HUES64 (cell line): Measurements from ENCODE around the gene HSPBP1.

Experiments used
- H3K27ac ChIP-seq: 2 replicates; pipeline ENCODE4 v1.7.0; 2013; ENCODE audit warnings: low read depth, low read length, inconsistent platforms
- H3K27me3 ChIP-seq: 2 replicates; pipeline ENCODE4 v1.6.1; 2013; ENCODE audit warnings: mild to moderate bottlenecking, low read length; ENCODE audit not compliant: insufficient read depth
- H3K36me3 ChIP-seq: 2 replicates; pipeline ENCODE4 v1.6.1; 2013; ENCODE audit warnings: mild to moderate bottlenecking, low read length; ENCODE audit not compliant: insufficient read depth
- H3K4me1 ChIP-seq: 2 replicates; pipeline ENCODE4 v1.6.1; 2013; ENCODE audit warnings: mild to moderate bottlenecking, low read length, moderate library complexity; ENCODE audit not compliant: insufficient read depth
- H3K4me3 ChIP-seq: 2 replicates; pipeline ENCODE4 v1.5.1; 2013; ENCODE audit warnings: mild to moderate bottlenecking, low read length, moderate library complexity
- H3K9ac ChIP-seq: 2 replicates; pipeline ENCODE4 v1.6.1; 2013; ENCODE audit warnings: mild to moderate bottlenecking, low read depth, low read length
- H3K9me3 ChIP-seq: 2 replicates; pipeline ENCODE4 v1.6.1; 2013; ENCODE audit warnings: low read depth, low read length; ENCODE audit not compliant: insufficient read depth
- WGBS: fragments of 150-250, 120-280 bp; methylation state at CpG from one replicate; pipeline ENCODE4 v1.1.7; 2013; ENCODE audit warnings: missing lambda C conversion rate; 5-methylcytosine and 5-hydroxymethylcytosine counted together

Gene HSPBP1

GRCh38 chr19:55270172-55270942, 9.6 kb downstream of the HSPBP1 start:
- H3K9ac ChIP-seq, result no peak overlapping the region
- H3K9me3 ChIP-seq, result peaks cover 5% of the 10 kb centered on the region; the same call in 1 of the 2 replicates
- H3K27me3 ChIP-seq, result no peaks in the 10 kb centered on the region
- WGBS, result 90% methylated on average over 25 of the region's 25 CpGs
- H3K36me3 ChIP-seq, result peaks cover 14% of the 10 kb centered on the region; the same call in 1 of the 2 replicates
- no peak overlapping the region for H3K4me3 ChIP-seq
- no peak overlapping the region for H3K27ac ChIP-seq
- no peaks in the 10 kb centered on the region for H3K4me1 ChIP-seq

- H3K36me3 ChIP-seq, result peaks cover 14% of the 10 kb centered on the region; the same call in 1 of the 2 replicates
- 96% methylated on average over 8 of the region's 8 CpGs for WGBS
- no peak overlapping the region for H3K9ac ChIP-seq
- H3K4me1 ChIP-seq, result no peaks in the 10 kb centered on the region
- H3K27ac ChIP-seq, result no peak overlapping the region
- no peaks in the 10 kb centered on the region for H3K27me3 ChIP-seq
- peaks cover 5% of the 10 kb centered on the region; the same call in 1 of the 2 replicates for H3K9me3 ChIP-seq
- no peak overlapping the region for H3K4me3 ChIP-seq
Measured at GRCh38 chr19:55269299-55269698, 10.6 kb downstream of the HSPBP1 start.

- 97% methylated on average over 4 of the region's 4 CpGs for WGBS
- Histone ChIP-seq H3K4me1 (no peaks in the 10 kb centered on the region), H3K9me3 (peaks cover 5% of the 10 kb centered on the region; the same call in 1 of the 2 replicates), H3K36me3 (no peaks in the 10 kb centered on the region), H3K9ac (no peak overlapping the region), H3K27ac (no peak overlapping the region), H3K4me3 (no peak overlapping the region), H3K27me3 (no peaks in the 10 kb centered on the region)
Measured at GRCh38 chr19:55266840-55267239, 13.1 kb downstream of the HSPBP1 start.

- no peak overlapping the region for H3K9ac ChIP-seq
- no peaks in the 10 kb centered on the region for H3K36me3 ChIP-seq
- peaks cover 5% of the 10 kb centered on the region; the same call in 1 of the 2 replicates for H3K9me3 ChIP-seq
- 95% methylated on average over 3 of the region's 3 CpGs for WGBS
- H3K27ac ChIP-seq, result no peak overlapping the region
- no peak overlapping the region for H3K4me3 ChIP-seq
- H3K27me3 ChIP-seq, result no peaks in the 10 kb centered on the region
- no peaks in the 10 kb centered on the region for H3K4me1 ChIP-seq
Measured at GRCh38 chr19:55266404-55266803, 13.5 kb downstream of the HSPBP1 start.

- WGBS, result 94% methylated on average over 12 of the region's 12 CpGs
- Histone ChIP-seq H3K9me3 (peaks cover 5% of the 10 kb centered on the region; the same call in 1 of the 2 replicates), H3K36me3 (no peaks in the 10 kb centered on the region)
Measured at GRCh38 chr19:55265723-55266386, 14.1 kb downstream of the HSPBP1 start.

GRCh38 chr19:55265173-55265572, 14.7 kb downstream of the HSPBP1 start:
- Histone ChIP-seq H3K36me3 (no peaks in the 10 kb centered on the region), H3K27me3 (no peaks in the 10 kb centered on the region), H3K9ac (no peak overlapping the region), H3K9me3 (peaks cover 5% of the 10 kb centered on the region; the same call in 1 of the 2 replicates), H3K27ac (no peak overlapping the region), H3K4me1 (no peaks in the 10 kb centered on the region), H3K4me3 (no peak overlapping the region)
- WGBS, result 91% methylated on average over 16 of the region's 16 CpGs

More at GRCh38 chr19:55265723-55266386, 14.1 kb downstream of the HSPBP1 start:
- Histone ChIP-seq H3K27me3 (no peaks in the 10 kb centered on the region), H3K27ac (no peak overlapping the region), H3K9ac (no peak overlapping the region), H3K4me1 (no peaks in the 10 kb centered on the region), H3K4me3 (no peak overlapping the region)

- H3K36me3 ChIP-seq, result no peaks in the 10 kb centered on the region
- WGBS, result 95% methylated on average over 5 of the region's 5 CpGs
- H3K27ac ChIP-seq, result no peak overlapping the region
- H3K4me3 ChIP-seq, result no peak overlapping the region
- H3K27me3 ChIP-seq, result no peaks in the 10 kb centered on the region
- no peaks in the 10 kb centered on the region for H3K4me1 ChIP-seq
- peaks cover 5% of the 10 kb centered on the region; the same call in 1 of the 2 replicates for H3K9me3 ChIP-seq
- H3K9ac ChIP-seq, result no peak overlapping the region
Measured at GRCh38 chr19:55264531-55264930, 15.4 kb downstream of the HSPBP1 start.

- no peaks in the 10 kb centered on the region for H3K36me3 ChIP-seq
- WGBS, result 96% methylated on average over 9 of the region's 9 CpGs
- peaks cover 5% of the 10 kb centered on the region; the same call in 1 of the 2 replicates for H3K9me3 ChIP-seq
- H3K27ac ChIP-seq, result no peak overlapping the region
- H3K4me3 ChIP-seq, result no peak overlapping the region
- H3K27me3 ChIP-seq, result no peaks in the 10 kb centered on the region
- no peak overlapping the region for H3K9ac ChIP-seq
- H3K4me1 ChIP-seq, result peaks cover 3% of the 10 kb centered on the region
Measured at GRCh38 chr19:55262359-55262758, 17.6 kb downstream of the HSPBP1 start.

- no peak overlapping the region for H3K9ac ChIP-seq
- H3K36me3 ChIP-seq, result no peaks in the 10 kb centered on the region
- H3K4me1 ChIP-seq, result peaks cover 10% of the 10 kb centered on the region
- no peak overlapping the region for H3K4me3 ChIP-seq
- peaks cover 2% of the 10 kb centered on the region; the same call in 1 of the 2 replicates for H3K9me3 ChIP-seq
- no peaks in the 10 kb centered on the region for H3K27me3 ChIP-seq
- H3K27ac ChIP-seq, result no peak overlapping the region
- 91% methylated on average over 13 of the region's 13 CpGs for WGBS
Measured at GRCh38 chr19:55261671-55262126, 18.2 kb downstream of the HSPBP1 start.

- Histone ChIP-seq H3K36me3 (no peaks in the 10 kb centered on the region), H3K4me1 (peaks cover 16% of the 10 kb centered on the region), H3K9ac (peak overlapping the region; percentile 75), H3K9me3 (no peaks in the 10 kb centered on the region), H3K27me3 (no peaks in the 10 kb centered on the region), H3K4me3 (peak overlapping the region; percentile 97), H3K27ac (peak overlapping the region; percentile 89)
- WGBS, result 44% methylated on average over 29 of the region's 29 CpGs
Measured at GRCh38 chr19:55259540-55260210, 20.2 kb downstream of the HSPBP1 start.
